ENCODE data around the gene PHAX.
A peak's percentile ranks its signal among the peaks of the same experiment; 100 is the strongest.
"Not testable (repeated sequence)": the region's sequence is repeated elsewhere in the genome, so short reads cannot be mapped to it uniquely, and the experiment has no call there.

PHAX gene

DNA sequence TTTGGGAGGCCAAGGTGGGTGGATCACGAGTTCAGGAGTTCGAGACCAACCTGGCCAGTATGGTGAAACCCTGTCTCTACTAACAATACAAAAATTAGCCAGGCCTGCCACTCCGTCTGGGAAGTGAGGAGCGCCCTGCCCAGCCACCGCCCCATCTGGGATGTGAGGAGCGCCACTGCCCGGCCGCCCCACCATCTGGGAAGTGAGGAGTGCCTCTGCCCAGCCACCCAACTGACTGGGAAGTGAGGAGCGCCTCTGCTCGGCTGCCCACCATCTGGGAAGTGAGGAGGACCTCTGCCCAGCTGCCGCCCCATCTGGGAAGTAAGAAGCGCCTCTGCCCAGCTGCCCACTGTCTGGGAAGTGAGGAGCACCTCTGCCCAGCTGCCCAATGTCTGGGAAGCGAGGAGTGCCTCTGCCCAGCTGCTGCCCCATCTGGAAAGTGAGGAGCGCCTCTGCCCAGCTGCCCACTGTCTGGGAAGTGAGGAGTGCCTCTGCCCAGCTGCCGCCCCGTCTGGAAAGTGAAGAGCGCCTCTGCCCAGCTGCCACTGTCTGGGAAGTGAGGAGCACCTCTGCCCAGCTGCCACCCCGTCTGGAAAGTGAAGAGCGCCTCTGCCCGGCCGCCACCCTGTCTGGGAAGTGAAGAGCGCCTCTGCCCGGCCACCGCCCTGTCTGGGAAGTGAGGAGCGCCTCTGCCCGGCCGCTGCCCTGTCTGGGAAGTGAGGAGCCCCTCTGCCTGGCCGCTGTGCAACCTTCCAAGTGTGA, 11.0 kb upstream of the PHAX start:
- Histone ChIP-seq H2AFZ (ENCODE audit: low read depth, low read length) (no peak overlapping the region), H3K9me3 (ENCODE audit: low read length) (peaks cover 4% of the 10 kb centered on the region), H3K36me3 (ENCODE audit: insufficient read depth, low read length) (peaks cover 42% of the 10 kb centered on the region), H3K4me3 (ENCODE audit: low read length) (no peak overlapping the region), H3K4me1 (ENCODE audit: insufficient read depth, low read length) (peaks cover 16% of the 10 kb centered on the region), H3K27me3 (ENCODE audit: insufficient read depth, low read length) (no peaks in the 10 kb centered on the region)

DNA sequence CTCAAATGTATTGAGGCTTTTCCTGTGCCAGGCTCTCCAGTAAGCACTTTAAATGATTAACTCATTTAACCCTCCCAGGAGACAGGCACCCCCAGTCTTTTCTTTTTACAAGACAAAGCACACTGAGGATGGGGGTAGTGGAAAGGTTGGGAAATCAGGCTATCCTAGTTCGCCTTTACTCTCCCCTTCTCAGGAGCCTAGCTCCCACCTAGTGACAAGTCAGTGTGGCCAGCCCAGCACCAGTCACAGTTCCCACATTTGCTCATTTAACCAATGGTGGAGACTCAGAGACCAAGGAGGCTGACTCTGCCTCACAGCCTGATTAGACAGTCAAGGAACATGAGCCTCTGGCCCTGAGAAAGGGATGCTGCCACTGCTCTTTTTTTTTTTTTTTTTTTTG, 9.2 kb upstream of the PHAX start:
- Histone ChIP-seq H3K9me3 (ENCODE audit: low read length) (peaks cover 4% of the 10 kb centered on the region), H3K4me1 (ENCODE audit: insufficient read depth, low read length) (peaks cover 16% of the 10 kb centered on the region), H2AFZ (ENCODE audit: low read depth, low read length) (no peak overlapping the region), H3K36me3 (ENCODE audit: insufficient read depth, low read length) (peaks cover 33% of the 10 kb centered on the region), H3K4me3 (ENCODE audit: low read length) (no peak overlapping the region), H3K27me3 (ENCODE audit: insufficient read depth, low read length) (no peaks in the 10 kb centered on the region)

DNA sequence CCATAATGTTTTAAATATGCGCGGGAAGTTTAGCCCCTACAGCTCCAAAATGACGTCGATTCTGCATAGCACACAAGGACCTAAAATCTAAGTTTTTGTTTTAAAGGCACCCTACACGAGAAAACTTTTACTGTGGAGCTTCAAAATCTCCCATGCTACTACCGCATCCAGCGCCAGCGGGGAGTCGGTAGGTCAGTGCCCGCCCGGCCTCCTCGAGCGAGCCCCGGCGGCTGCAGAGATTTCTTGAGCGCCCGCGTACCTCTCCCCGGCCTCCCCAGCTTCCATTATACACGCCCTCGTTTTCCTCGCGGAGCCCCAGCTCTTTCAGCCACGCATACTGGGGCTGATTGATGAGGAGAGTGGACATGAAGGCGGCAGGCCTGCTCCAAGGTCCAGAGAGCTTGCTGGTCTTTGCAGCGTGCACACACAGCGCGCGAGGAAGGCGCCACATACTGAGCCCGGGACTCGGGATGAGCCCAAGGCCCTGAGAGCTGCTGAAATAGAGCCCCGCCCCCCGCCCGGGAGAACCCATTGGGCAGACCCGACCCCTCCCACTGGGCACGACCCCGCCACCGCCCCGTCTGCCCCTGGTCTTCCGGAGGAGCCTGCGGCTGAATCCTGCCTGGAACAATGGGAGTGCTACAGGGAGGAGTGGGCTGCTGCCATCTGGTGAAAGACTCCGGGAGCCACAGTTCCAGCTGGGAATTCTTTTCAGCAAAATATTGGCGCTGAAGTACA, 5.8 kb upstream of the PHAX start, which contains the start of gene ALDH7A1:
ALDH7A1 (minus strand) TSS at position 472 of the 738 bp plus-strand sequence; CDS start at position 451, 21 bp downstream.
- peaks cover 18% of the 10 kb centered on the region for H3K36me3 ChIP-seq (ENCODE audit: insufficient read depth, low read length)
- H3K4me3 ChIP-seq (ENCODE audit: low read length): peak within 1 kb of the TSS; percentile 78
- H3K27me3 ChIP-seq (ENCODE audit: insufficient read depth, low read length): no peaks in the 10 kb centered on the region
- no peaks in the 10 kb centered on the region for H3K9me3 ChIP-seq (ENCODE audit: low read length)
- H2AFZ ChIP-seq (ENCODE audit: low read depth, low read length): peak within 1 kb of the TSS; percentile 88
- H3K4me1 ChIP-seq (ENCODE audit: insufficient read depth, low read length): peaks cover 16% of the 10 kb centered on the region

DNA sequence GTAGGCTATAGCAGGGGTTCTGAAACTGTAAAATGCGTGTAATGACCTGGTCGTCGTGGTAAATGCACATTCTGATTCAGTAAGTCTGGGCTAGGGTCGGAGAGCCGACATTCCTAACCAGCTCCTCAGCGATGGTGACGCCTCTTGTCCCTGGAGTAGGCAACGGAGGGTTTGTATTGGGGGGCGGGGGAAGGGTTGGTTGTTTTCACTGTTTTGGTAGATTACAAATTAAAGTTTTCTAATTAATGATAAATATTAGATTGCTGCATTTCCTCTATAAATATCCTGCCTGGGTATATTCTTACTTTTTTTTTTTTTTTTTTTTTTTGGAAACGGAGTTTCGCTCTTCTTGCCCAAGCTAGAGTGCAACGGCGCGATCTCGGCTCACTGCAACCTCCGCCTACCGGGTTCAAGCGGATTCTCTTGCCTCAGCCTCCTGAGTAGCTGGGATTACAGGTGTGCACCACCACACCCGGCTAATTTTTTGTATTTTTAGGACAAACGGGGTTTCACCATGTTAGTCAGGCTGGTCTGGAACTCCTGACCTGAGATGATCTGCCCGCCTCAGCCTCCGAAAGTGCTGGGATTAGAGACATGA, 5.2 kb upstream of the PHAX start:
- Histone ChIP-seq H3K4me1 (ENCODE audit: insufficient read depth, low read length) (peaks cover 20% of the 10 kb centered on the region), H3K9me3 (ENCODE audit: low read length) (no peaks in the 10 kb centered on the region), H3K27me3 (ENCODE audit: insufficient read depth, low read length) (no peaks in the 10 kb centered on the region), H2AFZ (ENCODE audit: low read depth, low read length) (peak overlapping the region; percentile 22), H3K4me3 (ENCODE audit: low read length) (peak overlapping the region; percentile 78), H3K36me3 (ENCODE audit: insufficient read depth, low read length) (peaks cover 17% of the 10 kb centered on the region)

DNA sequence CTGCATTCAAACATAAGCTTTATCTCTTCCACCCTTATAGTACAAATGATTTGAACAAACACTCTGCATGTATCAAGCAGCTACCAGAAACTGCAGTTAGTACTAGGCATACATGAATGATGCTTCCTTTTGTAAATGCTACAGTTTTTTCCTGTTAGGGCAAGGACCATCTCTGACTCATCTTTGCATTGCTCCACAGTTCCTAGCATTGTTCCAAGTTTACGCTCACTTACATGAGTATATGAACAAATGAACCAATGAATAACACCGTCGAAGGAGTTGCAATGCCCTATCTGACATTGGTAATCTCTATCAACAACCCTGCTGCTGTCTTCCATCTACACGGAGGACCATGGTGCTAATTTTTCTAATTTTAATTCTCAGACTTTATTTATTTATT, 3.6 kb upstream of the PHAX start:
- Histone ChIP-seq H2AFZ (ENCODE audit: low read depth, low read length) (no peak overlapping the region), H3K27me3 (ENCODE audit: insufficient read depth, low read length) (no peaks in the 10 kb centered on the region), H3K9me3 (ENCODE audit: low read length) (no peaks in the 10 kb centered on the region), H3K4me1 (ENCODE audit: insufficient read depth, low read length) (peaks cover 22% of the 10 kb centered on the region), H3K4me3 (ENCODE audit: low read length) (no peak overlapping the region), H3K36me3 (ENCODE audit: insufficient read depth, low read length) (peaks cover 3% of the 10 kb centered on the region)

GRCh38 chr5:126599499-126599898, 1.2 kb upstream of the PHAX start:
- peaks cover 9% of the 10 kb centered on the region for H3K4me1 ChIP-seq (ENCODE audit: insufficient read depth, low read length)
- no peaks in the 10 kb centered on the region for H3K9me3 ChIP-seq (ENCODE audit: low read length)
- no peak overlapping the region for H3K4me3 ChIP-seq (ENCODE audit: low read length)
- H2AFZ ChIP-seq (ENCODE audit: low read depth, low read length): peak overlapping the region; percentile 89
- peaks cover 13% of the 10 kb centered on the region for H3K36me3 ChIP-seq (ENCODE audit: insufficient read depth, low read length)
- no peaks in the 10 kb centered on the region for H3K27me3 ChIP-seq (ENCODE audit: insufficient read depth, low read length)

DNA sequence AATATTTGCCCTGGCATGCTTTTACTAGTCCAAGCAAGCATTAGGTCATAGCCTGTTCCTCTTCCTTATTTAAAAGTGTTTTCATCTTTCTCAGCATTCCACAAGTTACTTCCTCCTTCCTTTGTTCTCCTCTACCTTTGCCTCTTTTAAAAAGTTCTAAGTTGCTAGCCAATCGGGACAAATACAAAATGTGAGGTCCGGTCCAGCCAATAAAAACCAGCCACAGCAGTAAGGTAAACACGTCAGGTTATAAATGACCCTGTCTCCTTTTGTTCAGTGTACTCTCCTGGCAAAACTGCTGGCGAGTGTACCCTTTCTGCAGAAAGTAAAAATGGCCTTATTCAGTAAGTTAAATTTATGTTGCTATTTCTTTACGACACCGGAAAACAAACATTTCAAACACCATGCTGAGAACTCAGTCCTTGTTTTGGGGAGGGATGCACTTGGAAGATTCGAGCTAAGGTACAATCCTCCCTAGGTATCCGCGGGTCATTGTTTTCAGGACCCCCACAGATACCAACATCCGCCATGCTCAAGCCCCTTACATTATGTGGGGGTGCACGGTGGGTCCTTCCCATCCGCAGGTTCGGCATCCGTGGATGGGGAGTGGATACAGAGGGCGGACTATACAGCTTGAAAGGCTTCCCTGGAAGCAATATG, 646 bp upstream of the PHAX start:
- H3K36me3 ChIP-seq (ENCODE audit: insufficient read depth, low read length): peaks cover 17% of the 10 kb centered on the region
- H3K4me1 ChIP-seq (ENCODE audit: insufficient read depth, low read length): peaks cover 11% of the 10 kb centered on the region
- peak overlapping the region; percentile 89 for H2AFZ ChIP-seq (ENCODE audit: low read depth, low read length)
- not testable (repeated sequence) for H3K9me3 ChIP-seq (ENCODE audit: low read length); H3K27me3 ChIP-seq (ENCODE audit: insufficient read depth, low read length)
- H3K4me3 ChIP-seq (ENCODE audit: low read length): peak overlapping the region; percentile 90

DNA sequence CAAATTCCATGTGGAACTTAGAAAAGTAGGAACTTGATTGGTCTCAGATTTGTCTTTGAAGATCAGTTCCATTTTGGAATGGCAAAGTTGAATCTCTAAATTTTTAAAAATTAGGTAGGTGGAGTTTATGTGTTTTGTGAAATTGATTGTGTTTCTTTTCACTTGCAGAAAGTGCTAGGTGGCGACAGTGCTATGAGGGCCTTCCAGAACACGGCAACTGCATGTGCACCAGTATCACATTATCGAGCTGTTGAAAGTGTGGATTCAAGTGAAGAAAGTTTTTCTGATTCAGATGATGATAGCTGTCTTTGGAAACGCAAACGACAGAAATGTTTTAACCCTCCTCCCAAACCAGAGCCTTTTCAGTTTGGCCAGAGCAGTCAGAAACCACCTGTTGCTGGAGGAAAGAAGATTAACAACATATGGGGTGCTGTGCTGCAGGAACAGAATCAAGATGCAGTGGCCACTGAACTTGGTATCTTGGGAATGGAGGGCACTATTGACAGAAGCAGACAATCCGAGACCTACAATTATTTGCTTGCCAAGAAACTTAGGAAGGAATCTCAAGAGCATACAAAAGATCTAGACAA, 2.8 kb downstream of the PHAX start:
- no peak overlapping the region for H2AFZ ChIP-seq (ENCODE audit: low read depth, low read length)
- H3K4me1 ChIP-seq (ENCODE audit: insufficient read depth, low read length): peaks cover 18% of the 10 kb centered on the region
- no peak overlapping the region for H3K4me3 ChIP-seq (ENCODE audit: low read length)
- H3K36me3 ChIP-seq (ENCODE audit: insufficient read depth, low read length): peaks cover 43% of the 10 kb centered on the region
- H3K9me3 ChIP-seq (ENCODE audit: low read length): no peaks in the 10 kb centered on the region
- no peaks in the 10 kb centered on the region for H3K27me3 ChIP-seq (ENCODE audit: insufficient read depth, low read length)

DNA sequence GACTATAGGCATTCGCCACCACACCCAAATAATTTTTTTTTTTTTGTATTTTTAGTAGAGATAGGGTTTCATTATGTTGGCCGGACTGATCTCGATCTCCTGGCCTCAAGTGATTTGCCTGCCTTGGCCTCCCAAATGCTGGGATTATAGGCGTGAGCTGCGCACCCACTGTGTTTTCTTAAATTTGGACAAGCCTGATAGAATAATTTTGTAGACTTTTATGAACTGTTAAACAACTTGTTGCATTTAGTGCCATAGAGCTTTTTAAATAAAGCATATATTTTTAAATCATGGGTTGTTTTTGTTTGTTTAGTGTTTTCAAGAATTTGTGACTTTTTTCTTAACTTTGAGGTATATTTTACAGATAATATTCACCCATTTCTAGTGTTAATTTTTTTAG, 4.8 kb downstream of the PHAX start:
- H3K4me3 ChIP-seq (ENCODE audit: low read length): no peak overlapping the region
- H3K9me3 ChIP-seq (ENCODE audit: low read length): no peaks in the 10 kb centered on the region
- no peak overlapping the region for H2AFZ ChIP-seq (ENCODE audit: low read depth, low read length)
- peaks cover 62% of the 10 kb centered on the region for H3K36me3 ChIP-seq (ENCODE audit: insufficient read depth, low read length)
- H3K4me1 ChIP-seq (ENCODE audit: insufficient read depth, low read length): peaks cover 14% of the 10 kb centered on the region
- no peaks in the 10 kb centered on the region for H3K27me3 ChIP-seq (ENCODE audit: insufficient read depth, low read length)

DNA sequence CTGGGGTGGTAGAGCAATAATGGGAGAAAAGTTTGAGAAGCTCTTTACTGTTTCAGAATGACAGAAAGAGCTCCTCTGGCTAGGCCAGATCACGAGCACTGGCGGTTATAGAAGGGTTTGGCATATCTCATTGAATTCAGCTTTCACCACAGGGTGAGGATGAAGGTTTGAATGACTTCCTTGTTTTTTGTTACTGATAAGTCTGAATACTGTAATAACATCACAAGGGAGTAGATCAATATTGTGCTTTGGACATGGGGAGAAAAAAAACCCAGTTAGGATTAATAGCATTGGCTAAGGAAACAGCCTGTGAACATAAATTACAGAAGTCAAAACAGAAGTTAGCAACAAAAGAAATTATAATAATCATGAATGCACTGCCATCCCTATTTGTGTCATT, 9.4 kb downstream of the PHAX start:
- Histone ChIP-seq H3K36me3 (ENCODE audit: insufficient read depth, low read length) (peaks cover 63% of the 10 kb centered on the region), H3K9me3 (ENCODE audit: low read length) (no peaks in the 10 kb centered on the region), H3K27me3 (ENCODE audit: insufficient read depth, low read length) (no peaks in the 10 kb centered on the region), H3K4me3 (ENCODE audit: low read length) (no peak overlapping the region), H3K4me1 (ENCODE audit: insufficient read depth, low read length) (peaks cover 6% of the 10 kb centered on the region), H2AFZ (ENCODE audit: low read depth, low read length) (no peak overlapping the region)

- Histone ChIP-seq H3K27me3 (ENCODE audit: insufficient read depth, low read length) (no peaks in the 10 kb centered on the region), H3K4me3 (ENCODE audit: low read length) (no peak overlapping the region), H3K36me3 (ENCODE audit: insufficient read depth, low read length) (peaks cover 63% of the 10 kb centered on the region), H3K9me3 (ENCODE audit: low read length) (no peaks in the 10 kb centered on the region), H3K4me1 (ENCODE audit: insufficient read depth, low read length) (peaks cover 1% of the 10 kb centered on the region), H2AFZ (ENCODE audit: low read depth, low read length) (no peak overlapping the region)
Measured at GRCh38 chr5:126610616-126611015, 9.9 kb downstream of the PHAX start.

GRCh38 chr5:126613941-126614592, 13.3 kb downstream of the PHAX start:
- Histone ChIP-seq H3K9me3 (ENCODE audit: low read length) (no peaks in the 10 kb centered on the region), H3K4me1 (ENCODE audit: insufficient read depth, low read length) (no peaks in the 10 kb centered on the region), H3K36me3 (ENCODE audit: insufficient read depth, low read length) (peaks cover 54% of the 10 kb centered on the region), H3K4me3 (ENCODE audit: low read length) (no peak overlapping the region), H3K27me3 (ENCODE audit: insufficient read depth, low read length) (no peaks in the 10 kb centered on the region), H2AFZ (ENCODE audit: low read depth, low read length) (no peak overlapping the region)

All from neuron (in vitro differentiated cells).